Activated naive CD4-positive, alpha-beta T cell treated with anti-CD3 and anti-CD28 coated beads, Interleukin-2, amount 10 ng/mL, durations not matched to agents 7 days and 5 days (primary cell): ENCODE results near the gene ZNHIT6.

ENCODE experiments used
- CTCF ChIA-PET: fragments of 350-600 bp; sonication (Branson Sonifier 250); formaldehyde crosslinking; loops from one replicate; lab custom pipeline; 2021; ENCODE audit warnings: antibody characterized with exemption; lab: Charles Lee
- DNase-seq: peaks from one replicate; pipeline ENCODE4 v3.0.0-alpha.2; 2020
- H3K27ac Mint-ChIP-seq: one replicate; pipeline ENCODE4 v1.8.0; 2021; ENCODE audit warnings: mild to moderate bottlenecking, moderate library complexity, mixed read lengths
- H3K27me3 Mint-ChIP-seq: one replicate; pipeline ENCODE4 v1.8.0; 2021; ENCODE audit warnings: mild to moderate bottlenecking, mixed read lengths
- H3K36me3 Mint-ChIP-seq: one replicate; pipeline ENCODE4 v1.8.0; 2021; ENCODE audit warnings: mixed read lengths
- H3K4me1 Mint-ChIP-seq: one replicate; pipeline ENCODE4 v1.8.0; 2021; ENCODE audit warnings: mixed read lengths
- H3K4me3 Mint-ChIP-seq: one replicate; pipeline ENCODE4 v1.8.0; 2021; ENCODE audit warnings: mild to moderate bottlenecking, moderate library complexity, mixed read lengths
- H3K9me3 Mint-ChIP-seq: one replicate; pipeline ENCODE4 v1.8.0; 2021; ENCODE audit warnings: mixed read lengths

ZNHIT6 gene

GRCh38 chr1:85621430-85621829 is 86.8 kb downstream of the ZNHIT6 start:
- Mint-ChIP-seq H3K4me1 (peaks cover 8% of the 10 kb centered on the region), H3K9me3 (peaks cover 25% of the 10 kb centered on the region), H3K36me3 (peaks cover 10% of the 10 kb centered on the region), H3K27me3 (no peaks in the 10 kb centered on the region), H3K27ac (no peak overlapping the region), H3K4me3 (no peak overlapping the region)
- DNase-seq, result no peak
- CTCF ChIA-PET, result no interaction called here

DNA sequence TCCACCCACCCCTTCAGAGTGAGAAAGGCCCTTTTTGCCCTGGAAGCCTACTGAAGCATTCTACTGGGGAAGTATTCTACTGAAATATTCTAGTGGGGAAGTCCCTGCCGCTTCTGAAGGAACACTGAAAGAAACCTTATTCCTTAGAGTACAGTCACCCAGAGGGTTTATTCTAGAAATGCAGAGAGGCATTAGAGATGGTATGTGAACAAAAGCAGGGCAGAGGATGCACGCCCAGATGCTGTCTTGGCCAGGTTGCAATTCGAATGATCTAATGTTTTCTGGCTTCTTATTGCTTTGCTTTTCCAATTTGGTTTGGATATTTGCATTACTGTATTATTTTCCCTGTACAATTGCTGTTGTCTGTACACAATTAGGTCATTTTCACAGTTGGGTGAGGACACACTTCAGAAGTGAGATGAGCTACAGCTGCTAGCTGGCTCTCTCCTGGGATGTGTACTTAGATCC is 90.6 kb downstream of the ZNHIT6 start:
- peaks cover 2% of the 10 kb centered on the region for H3K4me1 Mint-ChIP-seq

GRCh38 chr1:85616736-85617135 is 91.5 kb downstream of the ZNHIT6 start:
- DNase-seq, result no peak
- H3K4me3 Mint-ChIP-seq, result no peak overlapping the region
- H3K27me3 Mint-ChIP-seq, result no peaks in the 10 kb centered on the region
- peaks cover 2% of the 10 kb centered on the region for H3K36me3 Mint-ChIP-seq
- H3K9me3 Mint-ChIP-seq, result peaks cover 12% of the 10 kb centered on the region
- CTCF ChIA-PET, result no interaction called here
- H3K4me1 Mint-ChIP-seq, result no peaks in the 10 kb centered on the region
- H3K27ac Mint-ChIP-seq, result no peak overlapping the region

More for the DNA sequence above, 90.6 kb downstream of the ZNHIT6 start:
- Mint-ChIP-seq H3K9me3 (peaks cover 19% of the 10 kb centered on the region), H3K4me3 (no peak overlapping the region), H3K36me3 (peaks cover 8% of the 10 kb centered on the region), H3K27ac (no peak overlapping the region), H3K27me3 (no peaks in the 10 kb centered on the region)
- no peak for DNase-seq
- CTCF ChIA-PET, result no interaction called here

GRCh38 chr1:85616364-85616705 is 91.9 kb downstream of the ZNHIT6 start:
- CTCF ChIA-PET, result no interaction called here
- H3K4me3 Mint-ChIP-seq, result no peak overlapping the region
- no peak overlapping the region for H3K27ac Mint-ChIP-seq
- peaks cover under 1% of the 10 kb centered on the region for H3K36me3 Mint-ChIP-seq
- no peak for DNase-seq
- peaks cover 11% of the 10 kb centered on the region for H3K9me3 Mint-ChIP-seq
- no peaks in the 10 kb centered on the region for H3K27me3 Mint-ChIP-seq
- H3K4me1 Mint-ChIP-seq, result no peaks in the 10 kb centered on the region

- H3K36me3 Mint-ChIP-seq, result no peaks in the 10 kb centered on the region
- no peak overlapping the region for H3K4me3 Mint-ChIP-seq
- peaks cover 7% of the 10 kb centered on the region for H3K9me3 Mint-ChIP-seq
- no peaks in the 10 kb centered on the region for H3K4me1 Mint-ChIP-seq
- H3K27ac Mint-ChIP-seq, result no peak overlapping the region
- no peaks in the 10 kb centered on the region for H3K27me3 Mint-ChIP-seq
- CTCF ChIA-PET, result interaction anchor here (0.7 kb wide), 1 partner anchor 32 kb away, joined by 3 read pairs; no protein-coding TSS in a partner anchor
- no peak for DNase-seq
These were observed 92.5 kb downstream of the ZNHIT6 start for GRCh38 chr1:85615586-85616363.

DNA sequence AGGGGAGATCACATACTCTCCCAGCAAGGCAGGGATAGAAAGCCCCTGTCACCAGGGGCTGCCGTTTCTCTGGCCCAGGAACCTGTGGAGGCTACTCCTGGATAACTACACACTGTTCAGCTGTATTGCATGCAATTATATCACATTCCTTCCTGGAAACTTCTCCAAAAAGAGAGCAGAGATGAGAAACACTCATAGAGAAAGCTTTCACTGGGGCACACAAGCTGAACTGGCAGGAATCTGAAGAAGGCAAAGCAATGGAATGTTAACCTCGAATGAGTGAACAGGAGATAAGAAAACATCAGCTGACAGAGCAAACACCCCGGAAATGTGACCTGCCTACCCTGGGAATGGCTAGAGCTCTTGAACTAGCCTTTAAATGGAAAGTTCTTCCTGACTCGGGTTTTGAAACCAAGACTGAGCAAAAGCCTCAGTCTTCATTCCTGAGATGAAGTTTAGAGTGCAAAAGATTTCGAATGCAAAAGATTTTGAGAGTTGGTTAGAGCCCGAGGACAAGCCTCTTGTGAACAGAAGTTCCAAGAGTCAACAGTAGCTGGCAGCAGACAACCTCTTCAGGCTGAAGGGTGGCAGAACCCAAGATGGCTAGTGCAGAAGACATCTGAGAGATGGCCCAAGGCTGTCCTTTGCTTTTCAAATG is 95.4 kb downstream of the ZNHIT6 start:
- Mint-ChIP-seq H3K27ac (no peak overlapping the region), H3K9me3 (peaks cover 1% of the 10 kb centered on the region), H3K36me3 (no peaks in the 10 kb centered on the region), H3K4me1 (no peaks in the 10 kb centered on the region), H3K4me3 (no peak overlapping the region), H3K27me3 (no peaks in the 10 kb centered on the region)
- no peak for DNase-seq
- CTCF ChIA-PET, result interaction anchor here (0.9 kb wide), 1 partner anchor 406 kb away, joined by 3 read pairs; no protein-coding TSS in a partner anchor

DNA sequence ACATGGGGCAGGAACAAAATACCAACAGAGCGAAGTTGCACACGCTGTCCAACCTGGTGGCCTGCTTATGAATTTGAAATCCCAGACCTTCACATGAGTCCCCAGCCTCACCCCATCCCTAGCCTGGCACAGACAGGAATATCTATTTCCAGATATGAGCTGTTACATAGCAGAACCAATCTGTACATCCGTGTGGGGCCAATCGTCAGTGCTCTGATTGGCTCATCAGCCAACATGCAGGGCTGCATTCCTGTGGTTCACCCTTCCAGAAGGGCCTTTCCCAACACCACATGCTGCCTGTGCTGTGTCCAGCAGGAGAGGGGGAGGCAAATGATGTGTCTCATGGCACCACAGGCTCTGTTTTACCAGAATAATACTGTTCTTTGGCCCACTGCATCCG is 96.4 kb downstream of the ZNHIT6 start:
- CTCF ChIA-PET, result no interaction called here
- Mint-ChIP-seq H3K4me3 (no peak overlapping the region), H3K27ac (no peak overlapping the region), H3K27me3 (no peaks in the 10 kb centered on the region), H3K9me3 (peaks cover 1% of the 10 kb centered on the region), H3K4me1 (no peaks in the 10 kb centered on the region), H3K36me3 (no peaks in the 10 kb centered on the region)
- DNase-seq, result no peak

GRCh38 chr1:85611425-85611824 is 96.8 kb downstream of the ZNHIT6 start:
- no peak for DNase-seq
- Mint-ChIP-seq H3K27me3 (no peaks in the 10 kb centered on the region), H3K9me3 (no peaks in the 10 kb centered on the region), H3K4me3 (no peak overlapping the region), H3K36me3 (no peaks in the 10 kb centered on the region), H3K27ac (no peak overlapping the region), H3K4me1 (no peaks in the 10 kb centered on the region)
- CTCF ChIA-PET, result no interaction called here

- DNase-seq, result no peak
- no peak overlapping the region for H3K4me3 Mint-ChIP-seq
- H3K27ac Mint-ChIP-seq, result no peak overlapping the region
- H3K4me1 Mint-ChIP-seq, result no peaks in the 10 kb centered on the region
- no peaks in the 10 kb centered on the region for H3K9me3 Mint-ChIP-seq
- H3K36me3 Mint-ChIP-seq, result no peaks in the 10 kb centered on the region
- CTCF ChIA-PET, result no interaction called here
- no peaks in the 10 kb centered on the region for H3K27me3 Mint-ChIP-seq
These were observed 98.3 kb downstream of the ZNHIT6 start for GRCh38 chr1:85609976-85610375.

DNA sequence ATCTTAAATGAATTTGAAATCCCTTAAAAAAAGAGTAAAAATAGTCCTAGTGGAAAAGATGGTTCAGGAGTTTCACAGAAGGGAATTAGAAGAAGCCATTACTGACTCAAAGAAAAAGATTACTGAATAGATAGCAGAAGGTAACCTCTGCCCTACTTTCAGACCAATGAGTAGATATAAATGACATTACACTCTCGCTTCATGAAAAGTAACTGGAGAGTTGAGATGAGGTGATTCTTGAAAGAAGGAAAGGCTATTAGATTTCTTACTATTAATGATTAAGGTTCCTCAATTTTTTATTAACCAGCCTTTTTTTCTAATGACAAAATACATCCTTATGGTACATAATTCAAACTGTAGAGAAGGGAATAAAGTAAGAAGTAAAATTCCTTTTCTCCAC is 99.4 kb downstream of the ZNHIT6 start:
- no peaks in the 10 kb centered on the region for H3K27me3 Mint-ChIP-seq
- DNase-seq, result no peak
- H3K9me3 Mint-ChIP-seq, result no peaks in the 10 kb centered on the region
- no peak overlapping the region for H3K4me3 Mint-ChIP-seq
- CTCF ChIA-PET, result no interaction called here
- no peak overlapping the region for H3K27ac Mint-ChIP-seq
- no peaks in the 10 kb centered on the region for H3K4me1 Mint-ChIP-seq
- H3K36me3 Mint-ChIP-seq, result no peaks in the 10 kb centered on the region

GRCh38 chr1:85607921-85608265 is 100.3 kb downstream of the ZNHIT6 start:
- H3K36me3 Mint-ChIP-seq, result no peaks in the 10 kb centered on the region
- DNase-seq, result no peak
- no peaks in the 10 kb centered on the region for H3K9me3 Mint-ChIP-seq
- H3K27ac Mint-ChIP-seq, result no peak overlapping the region
- CTCF ChIA-PET, result no interaction called here
- H3K4me1 Mint-ChIP-seq, result no peaks in the 10 kb centered on the region
- no peak overlapping the region for H3K4me3 Mint-ChIP-seq
- no peaks in the 10 kb centered on the region for H3K27me3 Mint-ChIP-seq

- Mint-ChIP-seq H3K4me1 (no peaks in the 10 kb centered on the region), H3K27me3 (no peaks in the 10 kb centered on the region), H3K27ac (no peak overlapping the region), H3K4me3 (no peak overlapping the region), H3K36me3 (no peaks in the 10 kb centered on the region), H3K9me3 (no peaks in the 10 kb centered on the region)
- CTCF ChIA-PET, result interaction anchor here (1.3 kb wide), 1 partner anchor 85 kb away, joined by 4 read pairs; no protein-coding TSS in a partner anchor
- DNase-seq, result no peak
These were observed 100.9 kb downstream of the ZNHIT6 start for GRCh38 chr1:85607126-85607920.

- H3K4me3 Mint-ChIP-seq, result no peak overlapping the region
- CTCF ChIA-PET, result interaction anchor here (1.3 kb wide), 1 partner anchor 86 kb away, joined by 4 read pairs; no protein-coding TSS in a partner anchor
These were observed 101.8 kb downstream of the ZNHIT6 start for GRCh38 chr1:85606414-85606800.

More at GRCh38 chr1:85606414-85606800, 101.8 kb downstream of the ZNHIT6 start:
- DNase-seq, result no peak
- Mint-ChIP-seq H3K27ac (no peak overlapping the region), H3K4me1 (no peaks in the 10 kb centered on the region), H3K36me3 (no peaks in the 10 kb centered on the region), H3K9me3 (no peaks in the 10 kb centered on the region), H3K27me3 (no peaks in the 10 kb centered on the region)
